Ovary (tissue), 9 donors: ENCODE measurements around the gene INPP5D. TPM values are rescaled to one million over a fixed set of nuclear protein-coding genes. Genes with fewer than 3 reads are reported as not detected.

ENCODE experiments used
- DNase-seq, 5 donors: peaks; one replicate each; pipeline ENCODE4 v3.0.0-alpha.2; 2019 to 2020
- H3K27ac ChIP-seq, 2 donors: fragments of 200-600 bp; one replicate each; pipeline versions ENCODE4 v1.5.1 to v1.8.0; 2019 to 2022
- H3K27me3 ChIP-seq: fragments of 200-600 bp; one replicate; pipeline ENCODE4 v1.8.0; 2022
- H3K36me3 ChIP-seq: fragments of 200-600 bp; sonication (generic); one replicate; pipeline ENCODE4 v1.5.1; 2019
- H3K4me1 ChIP-seq: one replicate; pipeline ENCODE4 v1.8.1; 2013; ENCODE audit warnings: mild to moderate bottlenecking, moderate library complexity; ENCODE audit not compliant: insufficient read depth
- H3K4me3 ChIP-seq: fragments of 200-600 bp; sonication (generic); one replicate; pipeline ENCODE4 v1.5.1; 2017
- H3K9me3 ChIP-seq, 2 donors: fragments of 200-600 bp in 1 of 2; sonication (generic) in 1 of 2; one replicate each; pipeline versions ENCODE4 v1.5.1 to v1.8.1; 2013 to 2019; ENCODE audit warnings: mild to moderate bottlenecking in 1 of 2, moderate library complexity in 1 of 2
- CTCF ChIP-seq, 3 donors: fragments of 450-650 bp in 2 of 3; fragments of 200-600 bp in 1 of 3; IDR thresholded peaks; one replicate each; pipeline versions ENCODE4 v1.5.1 to v1.8.0; 2016 to 2022; ENCODE audit warnings: antibody characterized with exemption in 3 of 3, mild to moderate bottlenecking in 1 of 3
- EP300 ChIP-seq: sonication (generic); formaldehyde crosslinking; IDR thresholded peaks from one replicate; pipeline ENCODE4 v1.6.1; 2017; ENCODE audit warnings: antibody characterized with exemption
- POLR2A ChIP-seq: fragments of 450-650 bp; IDR thresholded peaks from one replicate; pipeline ENCODE4 v1.6.1; 2017; ENCODE audit warnings: antibody characterized with exemption, mild to moderate bottlenecking, moderate library complexity
- WGBS, 3 donors: extraction: QIAGEN DNeasy Blood & Tissue Kit in 1 of 3; methylation state at CpG; one replicate each; pipeline versions ENCODE4 v1.1.5 to v1.1.7; 2013 to 2017; 5-methylcytosine and 5-hydroxymethylcytosine counted together
- intact Hi-C, 4 donors: fragments of 100-400 bp; cut with DNase I; formaldehyde crosslinking; loops; one replicate each; pipeline versions ENCODE4 v1.11.0 to v1.15.1; 2022 to 2023
- polyA plus RNA-seq, 2 donors: library from polyadenylated mRNA; stranded (reverse); fragments of 200-250 nt in 1 of 2; fragments of 350-450 nt in 1 of 2; fragmentation: Illumina TruSeq in 1 of 2; extraction: RNeasy Lipid Tissue Mini Kit (QIAGEN cat#74804) in 1 of 2; gene quantifications; one replicate each; pipeline ENCODE4 v1.2.3, GENCODE V29; 2013 to 2014
- total RNA-seq, 7 donors: library from RNA; depleted of rRNA in 2 of 7; stranded (reverse); fragments of >200 nt in 2 of 7; fragmentation: NEBNext Ultra II Directional in 3 of 7; extraction: Animal tissue kit (Norgen Biotek cat#: 25700) in 3 of 7; gene quantifications; one replicate each; pipeline versions ENCODE4 v1.1.0 to v1.2.4, GENCODE V29; 2016 to 2023
- donor health status: DM: no; HTN: no; CAD: no; lungs with moderate emphysema.
- donor health status: DM: no; HTN: no; CAD: no.
- donor health status: Bipolar disorder and iron deficiency.
- donor health status: DM: yes; HTN: yes; CAD: no.
- donor health status: DM: no; HTN: no; CAD: no.
- donor health status: DM: yes; HTN: yes; CAD: no.

INPP5D gene
- total and polyA plus RNA-seq, 9 donors: 4.1 to 14.4 (median 7.7) TPM

- intact Hi-C loops: no loop called here
- H3K36me3 ChIP-seq: no peaks in the 10 kb centered on the region
- no peaks in the 10 kb centered on the region for H3K27me3 ChIP-seq
- no peaks in the 10 kb centered on the region for H3K4me1 ChIP-seq
- no peaks in the 10 kb centered on the region for H3K9me3 ChIP-seq
- no peak overlapping the region for H3K4me3 ChIP-seq
- no peak for DNase-seq
- TF ChIP-seq POLR2A (no peak), EP300 (no peak), CTCF (IDR thresholded peaks at IDR 0.05) (no peak)
- H3K27ac ChIP-seq: no peak overlapping the region
- 94 to 100% (median 100%) methylated on average over 1 of the region's 1 CpG for WGBS, 3 donors
Observed at GRCh38 chr2:233107011-233107410, 46.9 kb downstream of the INPP5D start.

DNA sequence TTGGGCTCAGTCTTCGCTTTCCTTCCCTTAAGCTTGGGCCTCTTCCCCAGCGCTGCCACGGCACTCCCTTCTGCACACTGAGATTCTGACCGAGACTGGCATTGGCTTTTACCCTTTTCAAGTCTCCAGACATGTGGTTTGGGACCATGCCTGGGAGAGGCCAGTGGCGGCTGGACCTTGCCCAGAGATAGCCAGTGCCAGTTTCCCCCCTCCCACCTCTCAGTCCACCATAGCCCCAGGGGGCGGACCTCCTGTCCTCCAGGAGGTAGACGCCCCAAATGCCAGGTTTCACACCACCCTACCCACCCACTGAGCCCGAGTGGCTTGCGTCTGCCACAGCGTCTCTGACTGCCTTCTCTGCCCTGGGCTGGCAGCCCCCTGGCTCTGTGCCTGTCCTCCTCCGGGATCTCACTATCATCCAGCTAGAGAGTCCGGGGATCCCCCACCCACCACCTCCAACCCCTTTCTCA, 47.7 kb downstream of the INPP5D start:
- WGBS, 3 donors: 69 to 72% (median 69%) methylated on average over 12 of the region's 12 CpGs
- no peaks in the 10 kb centered on the region for H3K4me1 ChIP-seq
- H3K4me3 ChIP-seq: no peak overlapping the region
- no peaks in the 10 kb centered on the region for H3K36me3 ChIP-seq
- H3K9me3 ChIP-seq: no peaks in the 10 kb centered on the region
- no peak for DNase-seq
- intact Hi-C loops: no loop called here
- no peak overlapping the region for H3K27ac ChIP-seq
- TF ChIP-seq CTCF (IDR thresholded peaks at IDR 0.05): no peak
- no peak for TF ChIP-seq EP300
- TF ChIP-seq POLR2A: no peak
- no peaks in the 10 kb centered on the region for H3K27me3 ChIP-seq

GRCh38 chr2:233108611-233109490, 48.7 kb downstream of the INPP5D start:
- no peaks in the 10 kb centered on the region for H3K9me3 ChIP-seq
- H3K4me3 ChIP-seq: no peak overlapping the region
- H3K4me1 ChIP-seq: no peaks in the 10 kb centered on the region
- no peaks in the 10 kb centered on the region for H3K27me3 ChIP-seq
- WGBS, 3 donors: 59 to 67% (median 65%) methylated on average over 10 of the region's 10 CpGs
- intact Hi-C loops: no loop called here
- no peak overlapping the region for H3K27ac ChIP-seq
- no peak for TF ChIP-seq POLR2A
- TF ChIP-seq EP300: no peak
- TF ChIP-seq CTCF (IDR thresholded peaks at IDR 0.05): no peak
- no peak for DNase-seq
- no peaks in the 10 kb centered on the region for H3K36me3 ChIP-seq

DNA sequence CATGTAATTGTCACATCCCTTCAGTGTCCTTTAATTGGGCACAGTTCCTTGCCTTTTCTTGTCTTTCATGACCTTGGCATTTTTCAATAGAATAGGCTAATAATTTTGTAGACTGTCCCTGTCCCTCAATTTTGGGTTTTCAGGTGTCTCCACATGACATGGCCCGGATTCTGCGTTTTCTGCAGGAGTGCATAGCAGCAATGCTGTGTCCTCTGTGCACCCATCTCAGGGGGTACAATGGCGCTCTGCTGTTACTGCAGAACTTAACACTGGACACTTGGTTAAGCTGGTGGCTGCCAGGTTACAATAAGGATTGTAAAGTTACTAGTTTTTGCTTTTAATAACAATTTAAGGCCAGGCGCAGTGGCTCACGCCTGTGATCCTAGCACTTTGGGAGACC, 51.3 kb downstream of the INPP5D start:
- intact Hi-C loops: no loop called here
- Histone ChIP-seq H3K9me3 (no peaks in the 10 kb centered on the region), H3K36me3 (no peaks in the 10 kb centered on the region), H3K27me3 (no peaks in the 10 kb centered on the region), H3K4me3 (no peak overlapping the region), H3K4me1 (no peaks in the 10 kb centered on the region), H3K27ac (no peak overlapping the region)
- 92 to 94% (median 94%) methylated on average over 5 of the region's 5 CpGs for WGBS, 3 donors
- no peak for TF ChIP-seq EP300
- TF ChIP-seq CTCF (IDR thresholded peaks at IDR 0.05): no peak
- TF ChIP-seq POLR2A: no peak
- DNase-seq: no peak
